ENCODE data around the gene NR2F1.
"Not testable (repeated sequence)": the region's sequence is repeated elsewhere in the genome, so short reads cannot be mapped to it uniquely, and the experiment has no call there.

The NR2F1 gene

DNA sequence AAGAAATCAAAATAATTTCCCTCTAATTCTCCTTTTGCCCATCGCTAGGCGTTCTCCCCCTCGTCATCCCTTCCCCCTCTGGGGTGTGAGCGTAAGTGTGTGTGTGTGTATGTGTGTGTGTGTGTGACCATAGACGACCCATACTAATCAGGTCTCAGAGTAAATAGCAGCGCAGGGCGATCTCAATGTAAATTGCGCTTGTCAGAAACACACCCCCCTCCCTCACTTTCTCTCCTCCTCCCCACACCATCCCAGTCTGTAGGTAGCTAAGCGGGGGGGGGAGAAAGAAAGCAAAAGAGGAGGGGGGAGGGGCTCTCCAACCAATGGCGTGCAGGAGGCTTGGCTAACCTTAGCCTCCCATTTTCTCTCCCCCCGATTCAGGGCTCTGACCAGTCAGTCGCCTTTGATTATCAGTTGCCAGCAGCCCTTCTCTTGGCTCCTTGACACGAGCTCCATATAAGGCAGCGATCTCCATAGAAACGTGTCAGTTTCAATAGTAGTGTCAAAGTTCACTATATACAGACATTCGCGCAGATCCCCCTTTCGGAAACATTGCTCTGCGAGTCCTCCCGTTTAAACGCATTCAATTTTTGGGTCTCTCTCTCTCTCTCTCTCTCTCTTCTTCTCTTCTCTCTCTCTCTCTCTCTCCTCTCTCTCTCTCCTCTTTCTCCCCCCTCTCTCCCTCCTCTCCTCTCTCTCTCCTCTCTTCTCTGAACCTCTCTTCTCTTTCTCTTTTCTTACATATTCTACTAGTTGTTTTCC is at the start of gene NR2F1:
TSS of gene NR2F1 (plus strand) at position 546 of the 762 bp plus-strand sequence. CDS start 1,802 bp downstream, outside the sequence.
- DNase-seq (ENCODE audit: low read depth in 2 of 2), result no peak

DNA sequence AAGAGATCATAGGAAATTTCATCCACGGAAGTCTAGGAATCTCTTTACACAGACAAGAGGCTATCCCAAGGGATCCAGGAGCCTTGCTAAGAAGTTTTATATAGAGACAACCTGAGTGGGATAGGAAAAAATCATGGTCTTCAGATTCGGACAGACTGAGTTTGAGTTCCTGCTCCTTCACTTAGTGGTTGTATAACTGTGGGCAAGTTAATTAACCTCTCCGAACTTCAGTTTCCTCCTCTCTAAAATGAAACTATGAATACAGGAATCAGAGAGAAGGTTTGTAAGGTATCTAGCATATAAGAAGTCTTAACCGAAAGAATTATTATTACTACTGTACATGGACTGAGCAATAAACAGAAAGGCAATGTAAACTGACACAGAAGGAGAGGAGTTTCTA is 37.1 kb upstream of the NR2F1 start:
- no peak for DNase-seq (ENCODE audit: low read depth in 2 of 2)

DNA sequence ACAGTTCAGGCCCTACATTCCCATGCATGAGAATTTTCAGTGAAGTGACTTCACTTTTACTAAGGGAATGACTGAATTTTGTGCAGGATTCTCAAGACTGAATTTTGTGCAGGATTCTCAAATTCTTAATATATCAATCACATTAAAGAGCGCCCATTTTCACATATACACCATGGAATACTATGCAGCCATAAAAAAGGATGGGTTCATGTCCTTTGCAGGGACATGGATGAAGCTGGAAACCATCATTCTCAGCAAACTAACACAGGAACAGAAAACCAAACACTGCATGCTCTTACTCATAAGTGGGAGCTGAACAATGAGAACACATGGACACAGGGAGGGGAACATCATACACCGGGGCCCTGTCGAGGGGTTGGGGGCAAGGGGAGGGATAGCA is 33.4 kb upstream of the NR2F1 start:
- DNase-seq (ENCODE audit: low read depth in 2 of 2), result not testable (repeated sequence)

DNA sequence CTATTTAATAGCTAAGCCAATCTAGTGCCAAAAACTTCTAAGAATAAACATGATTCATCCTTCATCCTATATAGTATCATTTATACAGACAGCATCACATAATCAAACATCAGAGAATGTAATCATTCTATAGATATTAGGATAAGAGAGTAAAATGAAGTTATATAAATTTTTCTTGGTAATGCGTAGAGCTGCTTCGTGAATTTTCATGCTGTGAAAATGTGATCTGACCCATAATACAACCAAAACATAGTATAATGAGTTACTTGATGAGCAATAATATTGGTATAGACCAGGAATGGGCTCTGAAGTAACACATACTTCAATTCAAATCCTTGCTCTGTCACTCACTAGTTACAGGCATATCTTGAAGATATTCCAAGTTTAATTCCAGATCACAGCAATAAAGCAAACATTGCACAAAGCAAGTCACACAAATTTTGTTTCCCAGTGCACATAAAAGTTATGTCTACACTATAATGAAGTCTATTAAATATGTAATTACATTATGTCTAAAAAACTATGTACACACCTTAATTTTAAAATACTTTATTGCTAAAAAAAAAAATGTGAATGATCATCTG is 25.9 kb upstream of the NR2F1 start:
- no peak for DNase-seq (ENCODE audit: low read depth in 2 of 2)

DNA sequence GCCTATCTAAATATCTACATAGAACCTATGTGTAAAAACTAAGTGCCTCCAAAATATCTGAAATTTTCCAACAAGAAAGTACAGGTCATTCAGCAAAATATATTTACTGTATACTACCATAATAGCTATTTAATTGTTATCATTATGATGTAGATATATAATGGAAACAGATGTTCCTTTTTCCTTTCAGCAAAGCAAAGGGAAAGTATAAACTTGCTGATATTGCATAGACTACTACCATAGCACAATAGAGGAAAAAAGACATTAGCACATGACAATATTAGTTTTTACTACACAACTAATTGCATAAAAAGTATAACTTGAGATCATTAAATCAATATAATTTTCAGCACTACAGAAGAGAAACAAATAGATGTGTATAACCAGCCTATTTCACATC is 16.9 kb upstream of the NR2F1 start:
- DNase-seq (ENCODE audit: low read depth in 2 of 2), result no peak

DNA sequence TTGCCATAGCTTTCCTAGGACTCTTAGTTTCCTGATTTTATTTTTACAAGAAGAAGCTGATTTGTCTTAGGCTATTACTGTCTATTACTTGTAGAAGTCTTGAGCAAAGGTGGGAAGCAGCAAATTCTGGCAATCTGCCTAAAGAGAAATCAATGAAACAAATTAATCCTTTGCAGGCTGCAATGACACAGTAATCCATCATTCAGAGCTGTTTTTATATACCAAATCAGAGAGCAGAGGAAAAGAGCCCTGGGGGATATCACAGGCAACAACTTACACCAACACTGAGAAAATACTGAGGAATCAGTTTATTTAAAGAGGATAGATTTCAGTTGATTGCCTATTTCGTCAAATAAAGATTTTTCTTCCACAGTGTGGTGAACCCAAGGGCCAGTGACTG is 15.6 kb upstream of the NR2F1 start:
- DNase-seq (ENCODE audit: low read depth in 2 of 2), result no peak

DNA sequence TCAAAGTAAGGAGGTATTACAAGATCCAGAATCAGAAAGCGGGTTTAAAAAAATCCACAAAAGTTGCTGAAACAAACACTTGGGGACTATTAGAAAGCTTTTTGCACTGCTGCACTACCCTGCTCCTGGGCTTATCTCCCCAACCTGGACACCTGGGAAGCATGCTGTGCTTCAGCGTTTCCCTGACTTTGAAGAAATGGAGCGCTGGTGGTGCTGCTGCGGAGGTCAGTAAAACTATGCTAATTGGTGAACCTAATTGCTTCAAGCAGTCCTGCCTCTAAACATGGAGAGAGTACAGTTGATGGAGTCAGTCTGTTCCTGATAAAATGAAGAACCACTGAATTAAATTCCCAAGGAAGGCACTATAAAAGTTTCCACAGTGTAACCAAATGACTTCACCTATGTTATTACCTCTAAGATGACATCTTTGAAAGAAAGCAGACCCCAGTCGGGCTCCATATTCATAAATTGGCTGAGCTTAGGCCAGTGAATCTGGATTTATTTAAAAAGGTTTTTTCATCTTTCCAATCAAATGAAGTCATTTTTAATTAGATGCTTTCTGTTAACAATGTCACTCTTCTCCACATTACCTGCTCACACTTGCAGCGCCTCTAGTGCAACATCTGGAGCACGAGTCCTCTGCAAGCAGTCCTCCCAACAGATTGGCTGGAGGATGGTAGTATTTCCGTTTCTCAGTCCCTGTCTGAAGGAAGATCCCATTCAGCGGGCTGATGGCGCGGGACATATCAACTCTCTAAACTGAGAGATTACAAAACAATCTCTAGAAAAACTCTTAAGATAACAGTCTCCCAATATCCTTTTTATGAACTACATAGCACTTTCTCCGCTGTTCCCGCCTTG is 13.5 kb upstream of the NR2F1 start:
- DNase-seq (ENCODE audit: low read depth in 2 of 2), result no peak

DNA sequence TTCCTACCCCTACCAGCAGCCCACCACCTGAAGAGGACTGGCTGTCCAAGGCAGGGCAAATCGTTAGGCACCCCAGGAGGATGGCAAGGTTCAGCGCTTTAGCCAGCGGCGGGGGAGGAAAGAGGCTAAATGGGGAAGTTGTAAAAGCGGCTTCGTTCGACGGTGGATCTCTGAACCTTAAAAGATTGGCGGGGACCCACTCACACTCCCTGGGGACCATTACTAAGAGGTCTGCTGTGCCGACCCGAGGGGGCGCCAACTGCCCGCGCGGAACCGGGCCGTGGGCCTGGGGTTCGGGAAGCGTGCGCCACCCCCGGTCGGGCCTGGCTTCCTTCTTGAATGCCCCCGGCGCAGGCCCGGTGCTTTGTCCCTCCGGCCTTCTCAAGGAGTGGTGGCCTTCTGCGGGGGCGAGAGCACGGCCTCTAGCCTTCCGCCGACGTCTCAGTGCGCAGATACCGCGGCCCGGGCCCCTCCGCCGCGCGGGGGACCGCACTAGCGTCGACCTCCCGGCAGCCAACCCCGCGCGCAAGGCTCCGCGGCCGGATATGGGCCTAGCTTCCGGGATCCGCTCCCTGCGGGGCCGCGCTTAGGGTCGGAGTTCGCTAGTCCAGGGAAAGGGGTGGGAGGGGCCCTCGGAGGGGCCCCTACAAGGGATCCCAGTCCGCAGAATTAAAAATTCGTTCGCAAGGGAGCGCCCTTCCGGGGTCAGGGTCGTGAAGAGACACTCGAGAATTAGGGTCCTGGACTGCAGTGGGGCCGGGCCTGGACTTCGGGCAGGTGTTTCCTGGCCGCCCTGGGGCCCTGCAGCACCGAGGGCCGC is 12.5 kb upstream of the NR2F1 start:
- no peak for DNase-seq (ENCODE audit: low read depth in 2 of 2)

DNA sequence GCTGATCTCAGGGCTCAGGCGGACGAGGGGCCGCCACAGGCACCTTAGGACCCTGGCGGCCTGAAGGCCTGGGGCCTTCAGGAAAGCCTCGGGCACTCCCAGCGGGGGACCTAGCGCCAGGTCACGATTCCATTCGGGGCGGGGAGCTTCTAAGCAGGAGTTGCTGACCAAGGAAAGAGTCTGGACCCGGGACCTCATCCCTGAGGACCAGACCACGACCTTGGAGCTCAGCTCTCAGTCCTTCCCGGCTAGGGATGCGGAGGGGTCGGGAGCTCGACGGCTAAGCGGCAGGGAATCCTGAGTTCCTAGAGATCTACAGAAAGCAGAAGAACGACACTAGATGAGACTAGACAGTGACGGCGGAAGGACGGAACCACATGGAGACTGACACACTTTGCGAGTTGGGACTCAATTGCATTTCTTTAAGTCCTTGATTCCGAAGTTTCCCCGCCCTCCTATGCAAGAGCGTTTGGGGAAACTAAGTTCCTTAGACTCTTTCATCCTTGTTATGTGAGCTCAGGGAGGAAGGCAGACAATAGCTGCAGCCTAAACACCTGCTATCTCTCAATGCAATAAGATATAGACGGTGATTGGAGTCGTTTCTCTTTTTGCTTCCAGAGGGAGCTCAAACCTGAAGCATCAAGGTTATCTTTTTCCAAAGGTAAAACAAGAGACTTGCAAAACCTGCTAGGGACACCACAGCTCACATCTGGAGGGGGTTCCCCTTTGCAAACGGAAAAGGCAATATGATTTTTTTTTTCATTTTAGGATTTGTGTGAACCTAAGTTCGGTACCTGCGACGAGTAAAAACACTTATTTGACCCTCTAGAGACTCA is 11.7 kb upstream of the NR2F1 start:
- DNase-seq (ENCODE audit: low read depth in 2 of 2), result no peak

DNA sequence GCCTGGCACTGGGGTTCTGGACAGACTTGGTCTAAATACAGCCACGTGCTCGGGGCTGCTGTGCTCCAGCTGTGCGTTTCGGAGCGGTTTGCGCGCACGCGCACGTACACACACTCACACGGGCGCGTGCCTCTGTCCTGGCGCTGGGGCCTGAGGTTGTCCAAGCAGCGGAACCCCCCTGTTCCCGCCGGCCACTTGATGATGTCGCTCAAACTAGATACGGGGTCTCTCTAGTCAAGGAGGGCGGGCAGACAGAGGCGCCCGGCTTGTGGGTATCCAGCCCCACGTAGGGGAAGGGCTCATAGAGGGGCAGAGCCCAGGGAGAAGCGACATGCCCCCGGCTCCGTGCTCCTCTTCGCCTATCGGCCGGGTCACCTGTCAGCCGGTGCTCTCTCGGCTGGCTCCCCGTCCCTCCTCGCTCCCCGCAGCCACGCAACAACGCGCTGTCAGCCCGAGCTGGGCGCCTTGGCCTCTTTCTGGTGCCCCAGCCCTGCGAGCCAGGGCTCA is 10.9 kb upstream of the NR2F1 start:
- DNase-seq (ENCODE audit: low read depth in 2 of 2), result no peak

DNA sequence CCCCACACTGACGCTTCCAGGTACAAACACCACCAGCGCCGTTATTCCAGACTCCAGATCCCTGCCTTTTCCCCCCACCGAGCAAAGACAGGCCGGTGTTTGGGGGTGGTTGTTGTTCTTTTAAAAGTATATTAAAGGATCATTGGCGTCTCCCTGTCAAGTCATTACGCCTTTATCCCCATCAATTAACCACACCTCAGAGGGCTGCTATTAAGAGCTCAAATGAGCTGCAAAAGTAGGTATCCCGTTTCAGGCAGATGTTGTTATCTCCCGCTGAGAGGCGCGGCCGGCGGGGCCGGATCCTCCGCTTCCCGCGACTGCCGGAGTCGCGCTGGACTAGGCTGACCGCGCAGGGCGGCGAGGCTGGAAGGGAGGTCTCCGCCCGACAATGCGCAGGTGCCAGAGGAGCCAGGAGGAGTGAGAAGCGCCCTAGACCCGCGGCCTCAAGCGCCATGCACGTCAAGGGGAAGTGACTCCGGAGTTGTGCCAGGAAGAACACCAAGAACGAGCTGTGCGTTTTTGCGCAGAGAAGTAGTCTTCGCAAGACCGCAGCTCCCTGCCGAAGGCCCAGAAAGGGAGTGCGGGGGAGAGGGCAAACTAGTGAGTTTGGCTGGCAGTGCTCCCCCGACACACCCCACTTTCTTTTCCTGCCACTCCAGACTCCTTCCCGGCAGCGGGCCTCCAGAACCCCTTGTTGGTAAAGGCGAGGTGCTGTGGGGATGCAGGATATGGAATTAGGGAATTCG is 10.2 kb upstream of the NR2F1 start:
- no peak for DNase-seq (ENCODE audit: low read depth in 2 of 2)

DNA sequence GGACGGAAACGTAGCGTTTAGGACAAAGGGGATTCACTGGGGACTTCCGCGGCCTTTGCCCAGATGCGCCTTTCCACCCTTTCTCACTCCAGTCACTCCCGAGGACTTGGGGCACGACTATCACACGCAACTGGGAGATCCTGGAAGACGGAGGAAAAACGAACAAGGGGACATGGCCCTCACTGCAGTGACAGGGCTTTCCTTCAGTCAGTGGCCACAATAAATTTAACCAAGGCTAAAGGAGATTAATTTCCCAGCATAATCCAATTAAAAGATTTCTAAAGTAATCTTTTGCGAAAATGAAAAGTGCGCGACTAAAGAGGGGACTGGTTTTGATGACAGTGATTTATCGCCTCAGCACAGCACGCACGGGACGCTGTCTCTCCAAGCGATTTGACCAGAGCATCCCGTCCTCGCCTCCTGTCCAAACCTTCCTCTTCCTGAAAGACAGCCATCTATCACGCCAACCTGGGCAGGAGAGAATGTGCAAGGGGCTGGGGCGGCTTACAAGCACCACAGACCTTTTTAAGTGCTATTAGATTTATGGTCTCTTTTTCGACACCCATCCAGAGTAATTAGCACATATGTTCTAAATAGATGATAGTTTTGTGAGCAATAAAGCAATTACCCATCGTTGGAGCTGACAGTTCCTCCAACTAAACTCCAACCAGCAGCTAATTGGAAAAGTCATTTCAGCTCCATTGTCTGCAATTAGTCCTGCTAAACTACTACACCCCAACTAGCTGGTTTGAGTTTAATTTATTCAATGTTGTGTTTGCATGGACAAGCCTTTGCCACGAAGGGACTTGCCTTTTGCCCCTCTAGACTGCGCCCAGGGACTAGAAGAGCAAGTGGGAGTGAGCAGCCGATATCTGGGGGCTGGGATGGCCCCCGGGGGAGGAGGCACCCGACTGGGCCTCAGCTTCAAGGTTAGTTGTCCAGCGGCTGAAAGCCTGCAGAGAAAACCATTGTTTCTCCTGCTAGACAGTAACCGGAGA is 9.4 kb upstream of the NR2F1 start:
- no peak for DNase-seq (ENCODE audit: low read depth in 2 of 2)

DNA sequence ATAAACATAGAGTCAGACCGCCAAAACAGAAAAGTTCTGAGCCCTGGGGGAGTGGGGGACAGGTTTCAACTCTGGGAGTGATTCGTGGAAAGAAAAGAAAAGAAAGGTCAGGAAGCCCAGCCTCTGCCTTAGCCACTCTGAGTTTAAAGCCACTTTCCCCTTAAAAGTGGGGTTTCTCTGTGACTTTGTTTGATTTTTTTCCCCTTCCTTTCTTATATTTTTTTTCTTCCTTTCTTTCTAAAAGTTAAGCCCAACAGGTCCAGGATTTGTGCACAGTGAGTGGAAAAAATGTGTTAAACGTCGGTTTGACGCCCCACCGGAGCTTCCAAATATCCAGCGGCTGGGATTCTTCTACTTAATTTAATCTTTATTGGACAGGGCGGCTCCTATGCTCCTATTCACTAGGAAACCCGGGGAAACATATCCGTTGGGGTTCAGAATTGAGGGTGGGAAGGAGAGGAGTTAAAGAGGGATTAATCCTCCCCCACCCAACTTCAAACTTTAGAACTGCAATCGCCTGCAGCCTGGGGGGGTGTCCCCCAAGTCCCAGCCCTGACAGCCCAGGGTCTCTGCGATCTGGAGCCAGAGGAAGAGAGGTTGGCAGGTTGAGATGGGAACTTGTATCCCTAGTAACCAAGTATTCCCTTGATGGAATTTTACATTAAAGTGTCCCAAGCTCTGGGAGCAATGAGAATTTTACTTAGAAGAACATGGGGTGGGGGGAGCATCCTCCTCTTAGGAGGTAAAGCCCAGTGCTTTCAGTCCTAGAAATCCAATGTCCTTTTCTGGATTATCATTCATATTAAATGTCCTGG is 8.3 kb upstream of the NR2F1 start:
- no peak for DNase-seq (ENCODE audit: low read depth in 2 of 2)

DNA sequence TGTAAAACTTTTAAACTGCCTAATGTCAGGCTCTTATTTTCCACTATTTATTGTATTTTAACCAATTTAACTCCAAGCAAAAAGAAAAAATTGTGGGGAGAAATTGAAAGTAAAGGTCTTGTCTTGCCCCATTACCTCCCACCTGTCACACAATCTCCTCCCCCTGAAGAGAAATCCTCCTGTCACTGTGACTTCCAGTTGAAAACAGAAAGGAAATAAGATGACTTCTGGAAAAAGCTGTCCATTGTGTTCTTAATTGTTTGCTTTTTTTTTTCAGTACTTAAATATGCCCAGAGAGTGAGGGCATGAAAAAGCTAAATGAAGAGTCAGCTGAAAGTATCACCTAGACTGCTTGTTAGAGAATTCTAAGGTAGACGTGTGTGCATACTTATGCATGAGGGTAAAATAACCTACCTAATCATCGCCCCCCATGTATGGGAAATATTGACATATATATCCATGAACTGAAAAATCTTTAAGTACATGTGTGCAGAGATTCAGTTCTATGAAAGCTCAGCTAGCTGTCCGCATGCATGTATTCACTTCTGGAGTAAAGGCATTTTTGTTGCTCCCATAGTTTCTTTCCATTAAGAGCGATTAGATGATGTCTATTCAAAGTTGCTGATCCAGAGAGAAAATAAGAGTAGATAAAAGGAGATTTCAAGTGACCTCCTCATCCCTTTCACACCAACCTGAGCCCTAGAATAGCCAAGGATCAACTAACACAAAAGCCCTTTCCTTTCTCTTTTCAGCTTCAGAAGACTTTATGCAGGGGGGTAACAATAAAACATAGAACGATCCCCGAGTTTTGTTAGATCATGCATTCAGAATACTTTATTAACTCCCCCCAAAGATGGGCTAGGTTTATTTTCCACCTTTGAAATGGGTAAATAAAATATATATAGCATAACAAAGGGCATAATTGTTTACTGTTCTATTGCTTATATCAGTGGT is 7.3 kb upstream of the NR2F1 start:
- DNase-seq (ENCODE audit: low read depth in 2 of 2), result no peak

DNA sequence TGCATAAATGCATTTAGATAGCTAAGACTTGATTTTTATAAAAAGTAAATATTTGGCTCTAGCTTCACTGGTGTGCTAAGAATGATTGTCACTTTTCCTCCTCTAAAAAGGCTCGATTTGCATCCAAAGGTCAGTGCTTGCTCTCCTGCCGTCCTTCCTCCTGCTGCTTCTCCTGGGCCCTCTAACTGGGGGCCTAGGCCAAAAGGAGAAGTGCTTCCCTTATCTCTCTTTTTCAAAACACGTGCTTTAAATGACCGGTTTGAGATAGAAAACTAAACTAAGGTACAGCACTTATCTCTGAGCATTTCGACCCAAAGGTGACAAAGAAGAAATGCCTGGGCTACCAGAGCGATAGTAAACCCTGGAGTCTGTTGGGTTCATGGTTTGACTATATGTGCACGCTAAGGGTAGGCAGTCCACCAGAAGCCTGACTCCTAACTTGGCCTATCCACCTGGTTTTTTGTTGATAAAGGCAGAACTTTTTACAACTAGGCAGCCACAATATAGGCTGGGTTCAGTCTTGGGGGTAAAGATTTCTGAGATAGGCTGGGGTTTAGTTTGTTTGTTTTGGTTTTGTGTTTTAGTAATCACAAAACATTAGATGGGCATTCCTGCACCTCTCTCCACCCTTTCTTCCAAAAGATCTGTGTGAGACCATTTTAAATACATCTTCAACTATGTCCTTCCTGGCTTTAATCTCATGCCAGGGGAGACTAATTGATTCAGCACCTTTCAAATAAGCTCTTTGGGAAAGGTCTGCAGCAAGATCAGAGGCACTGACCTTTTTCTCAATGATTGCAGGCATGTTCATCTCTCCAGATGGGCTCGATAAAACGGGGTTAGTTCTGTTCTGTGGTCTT is 5.8 kb upstream of the NR2F1 start:
- no peak for DNase-seq (ENCODE audit: low read depth in 2 of 2)
